Trophoblast cell (in vitro differentiated cells and primary cell): ENCODE measurements around the gene NFXL1.
A peak's percentile ranks its signal among the peaks of the same experiment; 100 is the strongest.

ENCODE experiments used
- DNase-seq, 2 donors: peaks; one replicate each; pipeline ENCODE4 v3.0.0-alpha.2; 2016
- H2AFZ ChIP-seq: 2 replicates; pipeline ENCODE4 v1.6.1; 2013; ENCODE audit warnings: low read length, moderate library complexity, mild to moderate bottlenecking; ENCODE audit not compliant: insufficient read depth, poor library complexity
- H2AK5ac ChIP-seq: 2 replicates; pipeline ENCODE4 v1.6.1; 2013; ENCODE audit warnings: mild to moderate bottlenecking, low read length
- H2BK120ac ChIP-seq: 2 replicates; pipeline ENCODE4 v1.6.1; 2013; ENCODE audit warnings: low read length, mild to moderate bottlenecking, moderate library complexity; ENCODE audit not compliant: insufficient read depth, poor library complexity
- H2BK12ac ChIP-seq: 2 replicates; pipeline ENCODE4 v1.6.1; 2013; ENCODE audit warnings: mild to moderate bottlenecking, low read length, moderate library complexity
- H2BK5ac ChIP-seq: 2 replicates; pipeline ENCODE4 v1.6.1; 2013; ENCODE audit warnings: low read length, low read depth, moderate library complexity, mild to moderate bottlenecking; ENCODE audit not compliant: poor library complexity
- H3K14ac ChIP-seq: 2 replicates; pipeline ENCODE4 v1.6.1; 2013; ENCODE audit warnings: mild to moderate bottlenecking, low read length
- H3K18ac ChIP-seq: 2 replicates; pipeline ENCODE4 v1.6.1; 2013; ENCODE audit warnings: mild to moderate bottlenecking, low read length
- H3K23ac ChIP-seq: 2 replicates; pipeline ENCODE4 v1.6.1; 2013; ENCODE audit warnings: low read length
- H3K27ac ChIP-seq: 2 replicates; pipeline ENCODE4 v1.5.1; 2013; ENCODE audit warnings: low read depth, mild to moderate bottlenecking, inconsistent platforms, low read length, moderate library complexity
- H3K27me3 ChIP-seq: 2 replicates; pipeline ENCODE4 v1.6.1; 2013; ENCODE audit warnings: inconsistent platforms, mild to moderate bottlenecking, low read length, moderate library complexity; ENCODE audit not compliant: insufficient read depth
- H3K36me3 ChIP-seq, 2 experiments: 1 replicate in 1 of 2; 2 replicates in 1 of 2; pipeline ENCODE4 v1.6.1; 2013; ENCODE audit warnings: low read length in 2 of 2, mild to moderate bottlenecking in 2 of 2, moderate library complexity in 1 of 2; ENCODE audit not compliant: insufficient read depth in 2 of 2, control insufficient read depth in 1 of 2
- H3K4ac ChIP-seq: 2 replicates; pipeline ENCODE4 v1.6.1; 2013; ENCODE audit warnings: low read depth, mild to moderate bottlenecking, low read length, moderate library complexity
- H3K4me1 ChIP-seq, 2 experiments: 1 replicate in 1 of 2; 2 replicates in 1 of 2; pipeline ENCODE4 v1.6.1; 2013; ENCODE audit warnings: low read length in 2 of 2, mild to moderate bottlenecking in 2 of 2, moderate library complexity in 1 of 2; ENCODE audit not compliant: insufficient read depth in 2 of 2, control insufficient read depth in 1 of 2
- H3K4me2 ChIP-seq: 2 replicates; pipeline ENCODE4 v1.6.1; 2013; ENCODE audit warnings: inconsistent platforms, mild to moderate bottlenecking, low read length, moderate library complexity
- H3K4me3 ChIP-seq: 2 replicates; pipeline ENCODE4 v1.5.1; 2013; ENCODE audit warnings: mild to moderate bottlenecking, low read depth, low read length, inconsistent platforms
- H3K79me1 ChIP-seq: one replicate; pipeline ENCODE4 v1.6.1; 2013; ENCODE audit warnings: low read length
- H3K79me2 ChIP-seq: 2 replicates; pipeline ENCODE4 v1.6.1; 2013; ENCODE audit warnings: low read length, mild to moderate bottlenecking; ENCODE audit not compliant: control insufficient read depth, insufficient read depth, poor library complexity
- H3K9ac ChIP-seq: 2 replicates; pipeline ENCODE4 v1.6.1; 2013; ENCODE audit warnings: mild to moderate bottlenecking, low read length
- H3K9me3 ChIP-seq: 2 replicates; pipeline ENCODE4 v1.6.1; 2013; ENCODE audit warnings: low read depth, mild to moderate bottlenecking, control low read depth, inconsistent platforms, low read length; ENCODE audit not compliant: insufficient read depth
- H4K12ac ChIP-seq: 2 replicates; pipeline ENCODE4 v1.6.1; 2013; ENCODE audit warnings: low read depth, mild to moderate bottlenecking, low read length, moderate library complexity
- H4K8ac ChIP-seq: 2 replicates; pipeline ENCODE4 v1.6.1; 2013; ENCODE audit warnings: low read depth, mild to moderate bottlenecking, low read length, moderate library complexity
- H4K91ac ChIP-seq: one replicate; pipeline ENCODE4 v1.6.1; 2013; ENCODE audit warnings: low read depth, mild to moderate bottlenecking, low read length, moderate library complexity
- WGBS: extraction: QIAGEN DNeasy Blood & Tissue Kit; methylation state at CpG from one replicate; pipeline ENCODE4 v1.1.7; 2013; ENCODE audit warnings: missing lambda C conversion rate; ENCODE audit not compliant: insufficient read length, insufficient coverage; ENCODE audit errors: extremely low coverage; 5-methylcytosine and 5-hydroxymethylcytosine counted together

NFXL1 gene

GRCh38 chr4:47913861-47914219, 543 bp downstream of the NFXL1 start:
- Histone ChIP-seq H4K91ac (peak overlapping the region; percentile 88), H2AFZ (peak overlapping the region; percentile 89), H3K4me3 (peak overlapping the region; percentile 95), H3K18ac (peak overlapping the region; percentile 60), H3K9ac (peak overlapping the region; percentile 89), H4K8ac (peak overlapping the region; percentile 91), H3K27me3 (no peaks in the 10 kb centered on the region), H3K4ac (peak overlapping the region; percentile 82), H3K4me1 (no peaks in the 10 kb centered on the region), H3K9me3 (no peaks in the 10 kb centered on the region), H2AK5ac (no peak overlapping the region), H3K79me1 (peaks cover 9% of the 10 kb centered on the region), H2BK12ac (no peak overlapping the region), H3K23ac (no peak overlapping the region), H2BK5ac (peak overlapping the region; percentile 77), H4K12ac (peak overlapping the region; percentile 97), H3K4me2 (peak overlapping the region; percentile 89), H2BK120ac (peak overlapping the region; percentile 40), H3K79me2 (peaks cover 7% of the 10 kb centered on the region), H3K14ac (peak overlapping the region; percentile 71), H3K27ac (peak overlapping the region; percentile 71), H3K36me3 (peaks cover 2 to 3% of the 10 kb centered on the region in 2 experiments)
- DNase-seq = peak; percentile 44 to 66
- WGBS = no CpG with 5 or more reads among the region's 29 CpGs

GRCh38 chr4:47913330-47913729, 1.1 kb downstream of the NFXL1 start:
- Histone ChIP-seq H2BK120ac (peak overlapping the region; percentile 40), H3K4ac (peak overlapping the region; percentile 64), H3K9me3 (no peaks in the 10 kb centered on the region), H3K36me3 (peaks cover 3 to 5% of the 10 kb centered on the region in 2 experiments), H4K8ac (peak overlapping the region; percentile 91), H3K79me2 (peaks cover 7% of the 10 kb centered on the region), H4K91ac (no peak overlapping the region), H3K4me2 (peak overlapping the region; percentile 89), H3K4me1 (no peaks in the 10 kb centered on the region), H3K27me3 (no peaks in the 10 kb centered on the region), H3K9ac (peak overlapping the region; percentile 89), H2BK5ac (no peak overlapping the region), H3K27ac (peak overlapping the region; percentile 71), H3K23ac (no peak overlapping the region), H2BK12ac (no peak overlapping the region), H3K14ac (no peak overlapping the region), H2AFZ (peak overlapping the region; percentile 89), H3K18ac (no peak overlapping the region), H4K12ac (no peak overlapping the region), H3K79me1 (peaks cover 9% of the 10 kb centered on the region), H2AK5ac (no peak overlapping the region), H3K4me3 (no peak overlapping the region)
- DNase-seq = peak; percentile 56 to 91
- no CpG with 5 or more reads among the region's 4 CpGs for WGBS

- DNase-seq = no peak
- H3K14ac ChIP-seq = no peak overlapping the region
- H3K23ac ChIP-seq = no peak overlapping the region
- no peak overlapping the region for H4K91ac ChIP-seq
- no peak overlapping the region for H3K9ac ChIP-seq
- H2BK12ac ChIP-seq = no peak overlapping the region
- H3K9me3 ChIP-seq = no peaks in the 10 kb centered on the region
- no peak overlapping the region for H3K4ac ChIP-seq
- H3K27me3 ChIP-seq = no peaks in the 10 kb centered on the region
- no peak overlapping the region for H2BK5ac ChIP-seq
- no peak overlapping the region for H4K12ac ChIP-seq
- peaks cover 11 to 17% of the 10 kb centered on the region in 2 experiments for H3K36me3 ChIP-seq
- no peak overlapping the region for H2BK120ac ChIP-seq
- no peak overlapping the region for H2AK5ac ChIP-seq
- no peak overlapping the region for H3K18ac ChIP-seq
- WGBS = no CpG with 5 or more reads among the region's 1 CpG
- no peak overlapping the region for H2AFZ ChIP-seq
- no peak overlapping the region for H4K8ac ChIP-seq
- no peak overlapping the region for H3K4me3 ChIP-seq
- H3K79me1 ChIP-seq = no peaks in the 10 kb centered on the region
- H3K27ac ChIP-seq = no peak overlapping the region
- no peaks in the 10 kb centered on the region for H3K79me2 ChIP-seq
- no peak overlapping the region for H3K4me2 ChIP-seq
- no peaks in the 10 kb centered on the region for H3K4me1 ChIP-seq
Measured at GRCh38 chr4:47907089-47907646, 7.2 kb downstream of the NFXL1 start.

DNA sequence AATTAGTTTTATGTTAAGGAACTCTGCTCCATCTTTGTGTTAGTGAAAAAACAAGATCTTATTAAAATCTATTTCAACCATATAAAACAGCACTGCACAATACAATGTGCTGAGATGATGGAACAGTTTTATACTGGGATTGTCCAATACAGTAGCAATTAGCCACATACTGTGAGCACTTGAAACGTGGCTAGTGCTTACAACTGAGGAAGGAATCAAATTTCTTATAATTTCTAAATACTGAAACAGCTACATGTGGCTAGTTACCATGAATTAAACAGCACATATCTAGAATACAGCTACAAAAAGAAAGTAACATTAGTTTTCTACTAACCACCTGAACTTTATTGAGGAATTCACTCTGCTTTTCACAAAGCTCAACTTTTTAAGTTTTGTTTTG, 14.7 kb downstream of the NFXL1 start:
- H2AK5ac ChIP-seq = no peak overlapping the region
- no peak overlapping the region for H2AFZ ChIP-seq
- no peaks in the 10 kb centered on the region for H3K9me3 ChIP-seq
- peaks cover 16 to 30% of the 10 kb centered on the region in 2 experiments for H3K36me3 ChIP-seq
- H4K91ac ChIP-seq = no peak overlapping the region
- H3K18ac ChIP-seq = no peak overlapping the region
- H3K4me2 ChIP-seq = no peak overlapping the region
- DNase-seq = no peak
- H3K23ac ChIP-seq = no peak overlapping the region
- H2BK5ac ChIP-seq = no peak overlapping the region
- no peak overlapping the region for H2BK120ac ChIP-seq
- H3K79me1 ChIP-seq = no peaks in the 10 kb centered on the region
- H3K4ac ChIP-seq = no peak overlapping the region
- H2BK12ac ChIP-seq = no peak overlapping the region
- no peak overlapping the region for H3K4me3 ChIP-seq
- H3K27ac ChIP-seq = no peak overlapping the region
- H3K79me2 ChIP-seq = no peaks in the 10 kb centered on the region
- H3K9ac ChIP-seq = no peak overlapping the region
- no CpG with 5 or more reads among the region's 1 CpG for WGBS
- H4K8ac ChIP-seq = no peak overlapping the region
- H4K12ac ChIP-seq = no peak overlapping the region
- H3K14ac ChIP-seq = no peak overlapping the region
- no peaks in the 10 kb centered on the region for H3K27me3 ChIP-seq
- no peaks in the 10 kb centered on the region for H3K4me1 ChIP-seq
